GM19238 (cell line): ENCODE measurements around the gene SIRT4.
A peak's percentile ranks its signal among the peaks of the same experiment; 100 is the strongest.

Experiments
- DNase-seq: peaks from one replicate; pipeline ENCODE4 v3.0.0; 2011; ENCODE audit warnings: low spot score; ENCODE audit not compliant: insufficient read length

The SIRT4 gene

DNA sequence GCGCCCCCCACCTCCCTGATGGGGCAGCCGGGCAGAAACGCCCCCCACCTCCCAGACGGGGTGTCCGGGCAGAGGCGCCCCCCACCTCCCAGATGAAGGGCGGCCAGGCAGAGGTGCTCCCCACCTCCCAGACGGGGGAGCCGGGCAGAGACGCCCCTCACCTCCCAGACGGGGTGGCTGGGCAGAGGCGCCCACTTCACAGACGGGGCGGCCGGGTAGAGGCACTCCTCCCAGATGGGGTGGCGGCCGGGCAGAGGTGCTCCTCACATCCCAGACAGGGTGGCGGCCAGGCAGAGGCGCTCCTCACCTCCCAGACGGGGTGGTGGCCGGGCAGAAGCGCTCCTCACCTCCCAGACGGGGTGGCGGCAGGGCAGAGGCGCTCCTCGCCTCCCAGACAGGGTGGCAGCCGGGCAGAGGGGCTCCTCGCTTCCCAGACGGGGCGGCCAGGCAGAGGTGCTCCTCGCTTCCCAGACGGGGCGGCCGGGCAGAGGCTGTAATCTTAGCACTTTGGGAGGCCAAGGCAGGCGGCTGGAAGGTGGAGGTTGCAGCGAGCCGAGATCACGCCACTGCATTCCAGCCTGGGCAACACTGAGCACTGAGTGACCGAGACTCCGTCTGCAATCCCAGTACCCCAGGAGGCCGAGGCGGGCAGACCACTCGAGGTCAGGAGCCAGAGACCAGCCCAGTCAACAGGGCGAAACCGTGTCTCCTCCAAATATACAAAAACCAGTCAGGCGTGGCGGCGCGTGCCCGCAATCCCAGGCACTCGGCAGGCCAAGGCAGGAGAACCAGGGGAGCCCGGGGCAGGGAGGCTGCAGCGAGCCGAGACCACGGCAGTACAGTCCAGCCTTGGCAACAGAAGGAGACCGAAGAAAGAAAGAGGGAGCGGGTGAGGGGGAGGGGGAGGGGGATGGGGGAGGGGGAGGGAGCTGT, 23.7 kb upstream of the SIRT4 start:
- no peak for DNase-seq

DNA sequence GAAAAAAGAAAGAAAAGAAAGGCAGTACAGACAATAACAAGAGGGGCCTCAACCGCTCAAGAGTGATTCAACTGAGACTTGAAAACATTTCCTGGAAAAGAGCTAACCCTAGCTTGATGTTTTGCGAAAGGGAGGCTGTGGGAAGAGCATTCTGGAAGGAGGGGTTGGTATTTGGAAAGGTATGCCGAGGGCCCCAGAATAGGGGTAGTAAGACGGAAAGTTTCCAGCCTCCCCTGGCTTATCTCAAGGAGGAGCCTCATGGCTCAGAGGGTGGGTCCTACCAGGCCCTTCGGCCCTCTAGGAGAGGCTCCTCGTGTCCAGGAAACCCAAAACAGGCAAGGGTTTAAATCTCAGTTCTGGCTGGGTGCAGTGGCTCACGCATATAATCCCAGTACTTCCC, 18.8 kb upstream of the SIRT4 start:
- no peak for DNase-seq

DNA sequence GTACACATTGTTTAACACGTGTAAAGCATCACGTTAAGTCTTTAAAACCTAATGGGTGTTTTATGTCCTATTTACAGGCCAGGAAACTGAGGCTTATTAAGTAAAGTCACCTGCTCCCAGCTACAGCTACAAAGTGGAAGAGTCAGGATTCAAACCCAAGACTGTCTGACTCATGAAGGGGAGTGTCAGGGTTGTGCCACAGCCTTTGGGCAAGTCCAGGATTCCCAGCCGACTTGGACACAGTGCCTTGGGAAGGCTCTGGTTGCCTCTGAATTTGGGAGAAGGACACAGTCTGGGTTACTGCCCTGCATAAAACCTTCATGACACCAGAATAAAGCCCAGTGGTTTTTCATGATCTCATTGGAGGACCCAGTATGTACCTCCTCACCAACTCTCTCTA, 17.7 kb upstream of the SIRT4 start:
- DNase-seq, result no peak

DNA sequence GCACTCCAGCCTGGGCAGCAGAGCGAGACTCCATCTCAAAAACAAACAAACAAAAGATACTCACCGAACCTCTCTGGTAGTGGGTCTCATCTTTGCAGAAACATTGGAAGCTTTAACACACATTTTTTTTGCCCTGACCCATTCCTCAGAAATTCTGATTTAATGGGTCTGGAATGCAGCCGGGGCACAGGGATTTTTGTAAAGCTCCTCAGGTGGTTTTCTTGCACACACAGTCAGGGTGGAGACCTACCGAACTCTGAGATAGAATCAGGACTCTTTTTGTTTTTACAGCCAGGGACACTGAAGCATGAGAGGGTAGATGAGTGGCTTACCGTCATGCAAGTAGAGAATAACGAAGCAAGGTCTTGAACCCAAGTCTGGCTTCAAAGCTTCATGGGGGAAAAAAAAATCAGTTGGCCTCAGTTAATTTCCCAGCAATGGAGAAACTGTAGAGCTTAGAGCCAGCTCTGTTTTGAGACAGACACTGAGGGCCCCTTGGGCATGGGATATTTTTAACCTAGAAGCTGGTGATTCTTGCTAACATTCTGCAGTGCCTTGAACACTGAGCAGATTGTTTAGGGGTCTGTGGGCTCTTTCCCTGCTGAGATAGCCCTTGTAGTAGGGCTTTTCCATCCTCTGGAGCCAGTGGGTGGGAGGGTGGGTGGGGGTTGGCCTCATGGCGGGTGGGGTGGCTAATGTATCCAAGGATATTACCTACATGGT, 15.2 kb upstream of the SIRT4 start:
- DNase-seq, result no peak

DNA sequence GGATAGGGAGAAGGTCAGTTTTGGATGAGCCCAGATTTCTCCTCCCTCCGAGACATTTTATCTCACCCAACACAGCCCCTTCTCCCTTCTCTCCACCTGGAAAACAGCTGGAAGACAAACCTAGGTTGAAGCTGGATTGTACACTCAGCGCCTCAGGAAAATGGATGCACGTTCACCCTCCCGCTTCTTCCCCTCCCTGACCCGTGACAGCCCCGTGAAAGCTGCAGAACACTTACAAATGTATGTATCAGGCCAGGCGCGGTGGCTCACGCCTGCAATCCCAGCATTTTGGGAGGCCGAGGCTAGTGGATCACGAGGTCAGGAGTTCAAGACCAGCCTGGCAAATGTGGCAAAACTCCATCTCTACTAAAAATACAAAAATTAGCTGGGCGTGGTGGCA, 14.6 kb upstream of the SIRT4 start:
- no peak for DNase-seq

DNA sequence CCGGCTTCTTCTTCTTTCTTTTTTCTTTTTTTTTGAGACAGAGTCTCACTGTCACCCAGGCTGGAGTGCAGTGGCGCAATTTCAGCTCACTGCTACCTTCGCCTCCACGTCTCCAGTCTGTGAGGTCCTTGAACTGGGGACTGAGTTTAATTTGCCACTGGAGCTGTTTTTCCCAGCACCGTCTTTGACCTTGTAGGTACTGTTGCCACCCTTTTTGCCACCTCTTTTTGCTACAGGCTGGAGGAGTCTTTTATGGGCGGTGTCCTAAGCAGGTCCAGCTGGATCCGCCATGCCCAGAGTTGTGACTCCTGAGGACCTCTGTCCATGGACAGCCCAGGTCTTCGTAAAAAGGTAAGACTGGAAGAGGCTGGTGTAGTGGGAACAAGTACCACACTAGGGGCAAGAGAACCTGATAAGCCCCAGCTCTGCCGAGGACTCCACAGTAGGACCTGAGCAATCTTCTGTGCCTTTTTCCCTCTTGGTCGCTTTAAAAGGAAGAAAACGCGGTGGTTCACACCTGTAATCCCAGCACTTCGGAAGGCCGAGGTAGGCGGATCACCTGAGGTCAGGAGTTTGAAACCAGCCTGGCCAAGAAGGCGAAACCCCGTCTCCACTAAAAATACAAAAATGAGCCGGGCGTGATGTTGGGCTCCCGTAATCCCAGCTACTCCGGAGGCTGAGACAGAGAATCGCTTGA, 11.4 kb upstream of the SIRT4 start:
- DNase-seq, result no peak

DNA sequence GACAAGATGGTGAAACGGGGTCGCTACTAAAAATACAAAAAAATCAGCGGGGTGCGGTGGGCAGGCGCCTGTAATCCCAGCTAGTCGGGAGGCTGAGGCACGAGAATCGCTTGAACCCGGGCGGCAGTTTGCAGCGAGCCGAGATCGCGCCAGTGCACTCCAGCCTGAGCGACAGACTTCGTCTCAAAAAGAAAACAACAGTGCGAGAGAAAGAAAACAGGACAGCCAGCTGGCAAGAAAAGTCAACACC, 9.8 kb upstream of the SIRT4 start:
- no peak for DNase-seq

DNA sequence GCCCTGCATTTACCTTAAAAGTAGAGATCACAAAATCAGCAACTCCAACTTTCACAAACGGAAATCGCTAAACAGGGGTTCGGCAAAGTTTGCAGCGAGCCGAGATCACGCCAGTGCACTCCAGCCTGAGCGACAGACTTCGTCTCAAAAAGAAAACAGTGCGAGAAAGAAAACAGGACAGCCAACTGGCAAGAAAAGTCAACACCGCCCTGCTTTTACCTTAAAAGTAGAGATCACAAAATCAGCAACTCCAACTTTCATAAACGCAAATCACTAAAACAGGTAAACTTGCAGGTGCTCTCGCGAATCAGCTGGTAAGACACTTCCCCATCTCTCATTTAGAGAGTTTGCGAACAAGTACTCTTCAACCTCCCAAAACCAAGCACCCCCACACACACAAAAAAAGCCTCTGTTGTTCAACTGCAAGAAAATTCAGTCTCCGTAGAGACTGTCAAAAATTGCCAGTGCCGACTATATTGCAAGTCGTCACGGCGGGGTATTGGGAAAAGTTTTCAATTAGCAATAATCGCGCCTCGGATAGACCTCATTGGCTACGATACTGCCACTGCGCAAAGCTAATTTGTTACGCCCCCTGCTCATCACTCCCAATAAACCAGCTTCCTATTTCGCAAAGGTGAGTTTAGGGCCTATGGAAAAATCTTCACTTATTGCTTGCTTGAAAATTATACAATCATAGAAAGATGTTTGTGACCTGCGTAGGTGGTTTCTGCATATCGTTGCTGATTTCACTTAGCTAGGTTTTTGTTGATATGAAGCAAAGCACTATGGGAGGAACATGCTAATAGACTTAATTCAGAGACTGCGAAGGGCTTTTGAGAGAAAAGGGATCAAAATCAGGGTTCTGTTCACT, 9.2 kb upstream of the SIRT4 start, which contains the start of gene RNU4-1:
Gene RNU4-1, minus strand, starts transcription at position 577 of the 871 bp plus-strand sequence.
- DNase-seq, result peak; percentile 21

DNA sequence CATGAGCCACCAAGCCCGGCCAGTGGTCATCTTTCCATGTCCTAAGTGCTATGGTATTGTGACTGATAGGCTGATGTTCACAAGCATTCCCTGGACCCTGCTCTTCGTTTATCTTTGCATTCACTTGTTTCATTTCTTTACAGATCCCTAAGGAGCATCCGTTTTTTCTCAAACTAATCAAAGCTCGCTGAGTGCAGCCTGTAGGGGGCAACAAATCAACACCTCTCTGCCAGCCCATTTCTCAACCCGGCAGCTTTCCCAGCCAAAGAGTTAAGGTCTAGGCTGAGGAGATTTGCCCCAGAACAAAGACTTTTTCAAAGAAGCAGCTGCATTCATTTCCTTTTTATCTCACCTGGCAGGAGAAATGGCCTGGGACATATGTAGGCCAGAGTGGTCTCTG, 12.1 kb downstream of the SIRT4 start:
- DNase-seq, result no peak

DNA sequence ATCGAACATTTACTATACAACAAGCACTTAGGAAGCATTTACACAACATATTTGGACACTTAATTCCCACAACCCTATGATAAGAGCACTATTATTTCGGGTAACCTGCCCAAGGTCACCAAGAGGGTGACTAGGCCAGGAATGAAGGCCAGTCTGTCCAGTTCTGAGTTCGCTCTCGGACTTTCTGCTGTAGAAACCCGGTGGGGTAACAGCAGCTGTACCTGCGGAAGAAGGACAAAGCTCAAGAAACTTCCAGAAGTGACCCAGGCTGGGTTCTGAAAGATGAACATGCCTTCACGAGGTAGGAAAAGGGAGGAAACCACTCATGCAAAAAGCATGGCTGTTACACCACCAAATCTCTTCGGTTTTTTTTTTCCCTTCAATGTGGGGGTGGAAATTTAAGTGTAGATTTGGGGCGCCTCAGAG, 14.7 kb downstream of the SIRT4 start:
- no peak for DNase-seq

DNA sequence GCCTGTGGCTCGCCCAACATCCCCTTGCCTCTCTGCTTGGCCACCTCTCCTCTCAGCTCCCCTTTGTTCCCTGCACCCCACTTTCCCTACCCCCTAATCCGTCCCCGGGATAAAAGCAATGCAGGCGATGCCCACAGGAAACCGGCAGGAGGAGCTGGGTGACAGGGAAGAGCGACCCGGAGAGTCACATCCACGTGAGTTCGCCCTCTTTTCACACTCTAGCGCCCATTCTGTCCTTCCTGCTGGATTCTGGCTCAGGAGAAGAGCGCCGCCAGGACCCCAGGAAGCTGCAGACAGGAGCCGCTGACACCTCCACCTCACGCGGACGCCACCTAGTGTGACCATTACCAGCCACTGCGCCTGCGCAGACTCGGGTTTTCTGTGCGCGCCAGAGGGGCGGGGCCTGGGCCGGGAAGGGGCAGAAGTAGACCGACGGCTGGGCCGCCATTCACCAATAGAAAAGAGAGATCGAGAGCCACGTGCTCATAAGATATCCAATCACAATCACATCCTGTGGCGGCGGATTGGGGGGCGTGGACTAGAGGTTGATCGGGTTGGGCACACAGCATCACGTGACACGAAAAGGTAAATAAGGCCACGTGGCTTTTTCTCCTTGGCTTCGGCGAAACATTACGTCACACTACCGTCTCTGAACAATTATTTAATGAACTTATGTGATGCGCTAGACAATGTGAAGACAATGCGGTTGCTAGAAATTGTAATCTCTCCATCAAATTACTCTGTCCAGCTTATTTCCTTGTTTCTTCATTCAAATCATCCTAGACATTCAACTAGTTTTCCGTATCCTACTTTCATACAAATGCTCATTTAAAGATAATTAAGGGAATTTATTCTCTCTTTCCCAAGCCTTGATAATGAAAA, 15.3 kb downstream of the SIRT4 start:
- DNase-seq, result peak; percentile 95

DNA sequence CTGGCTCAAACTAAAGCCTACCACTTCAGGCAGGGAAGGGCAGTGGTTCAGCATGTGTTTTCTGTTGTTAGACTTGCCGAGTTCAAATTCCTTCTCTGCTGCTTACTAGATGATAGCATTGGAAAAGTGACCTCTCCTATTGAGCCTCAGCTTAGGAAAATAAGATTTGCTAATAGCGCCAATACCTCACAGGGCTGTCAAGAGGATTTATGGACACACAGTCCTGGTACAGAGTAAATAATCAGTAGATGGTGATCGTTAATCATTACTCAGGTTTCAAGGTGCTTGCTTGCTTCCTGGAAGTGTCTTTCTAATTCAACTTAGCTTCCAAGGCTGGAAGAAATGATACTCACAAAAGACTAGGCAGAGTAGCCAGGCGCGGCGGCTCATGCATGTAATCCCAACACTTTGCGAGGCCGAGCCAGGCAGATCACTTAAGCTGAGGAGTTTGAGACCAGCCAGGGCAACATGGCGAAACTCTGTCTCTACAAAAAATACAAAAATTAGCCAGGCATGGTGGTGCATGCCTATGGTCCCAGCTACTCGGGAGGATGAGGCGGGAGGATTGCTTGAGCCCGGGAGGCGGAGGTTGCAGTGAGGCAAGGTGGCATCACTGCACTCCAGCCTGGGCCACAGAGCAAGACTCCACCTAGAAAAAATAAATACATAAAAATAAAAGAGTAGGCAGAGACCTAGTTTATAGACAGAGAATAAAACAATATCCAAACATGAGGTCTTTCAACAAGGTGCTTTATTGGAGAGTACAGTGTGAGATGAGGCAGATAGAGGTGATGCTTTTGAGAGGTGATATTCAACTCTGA, 19.5 kb downstream of the SIRT4 start:
- no peak for DNase-seq

DNA sequence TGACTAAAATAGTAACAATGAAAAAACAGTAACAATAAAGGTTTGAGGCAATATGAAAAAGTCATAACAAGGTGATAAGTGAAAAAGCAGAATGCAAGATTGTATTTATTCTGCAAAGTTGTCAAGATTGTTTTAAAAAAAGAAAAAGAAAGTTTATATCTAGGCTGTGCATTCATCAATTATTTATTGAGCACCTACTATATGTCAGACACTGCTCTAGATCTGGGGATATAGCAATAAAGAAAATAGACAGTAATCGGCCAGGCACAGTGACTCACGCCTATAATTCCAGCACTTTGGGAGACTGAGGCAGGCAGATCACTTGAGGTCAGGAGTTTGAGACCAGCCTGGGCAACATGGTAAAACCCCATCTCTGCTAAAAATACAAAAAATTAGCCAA, 21.7 kb downstream of the SIRT4 start:
- DNase-seq, result no peak

DNA sequence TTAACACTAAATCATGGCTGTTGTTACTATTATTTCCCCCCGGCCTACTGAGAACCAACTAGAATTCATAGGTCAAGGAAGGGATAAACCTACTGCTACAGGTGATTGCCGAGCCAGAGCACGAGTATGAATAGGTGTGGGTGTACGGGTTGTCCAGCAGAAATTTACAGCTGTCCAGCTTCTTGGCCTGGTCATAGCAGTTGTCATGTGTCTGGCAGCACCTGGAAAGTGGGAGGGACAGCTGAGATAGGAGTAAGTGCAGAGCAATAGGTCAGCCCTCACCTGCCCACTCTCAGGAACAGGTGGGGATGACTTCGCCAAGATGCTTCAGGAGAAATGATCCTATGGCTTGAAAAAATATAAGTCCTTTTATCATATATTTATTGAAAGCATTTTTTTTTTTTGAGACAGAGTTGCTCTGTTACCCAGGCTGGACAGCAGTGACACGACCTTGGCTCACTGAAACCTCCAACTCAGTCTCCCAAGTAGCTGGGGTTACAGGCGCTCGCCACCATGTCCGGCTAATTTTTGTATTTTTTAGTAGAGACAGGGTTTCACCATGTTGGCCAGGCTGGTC, 22.8 kb downstream of the SIRT4 start:
- no peak for DNase-seq

DNA sequence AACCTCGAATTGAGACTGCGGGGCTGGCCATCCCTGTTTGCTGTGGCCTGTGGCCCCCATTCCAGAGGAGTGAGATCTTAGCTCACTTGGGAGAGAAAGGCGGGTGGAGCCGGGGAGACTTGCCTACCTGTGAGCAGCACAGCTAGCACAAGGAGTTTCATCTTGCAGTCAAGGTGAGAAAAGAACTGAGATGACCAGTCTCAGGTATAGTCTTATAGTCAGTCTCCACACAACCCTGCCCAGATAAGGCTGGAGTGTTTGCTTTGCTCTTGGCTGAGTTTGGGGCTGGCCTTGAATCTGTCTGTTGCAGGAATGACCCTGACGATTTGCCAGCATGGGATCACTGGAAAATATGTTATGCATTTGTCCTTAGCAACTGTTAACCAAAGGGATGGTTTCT, 25.5 kb downstream of the SIRT4 start, which contains the start of gene PLA2G1B:
Gene PLA2G1B, minus strand, starts transcription at position 187 of the 400 bp plus-strand sequence. Its CDS starts 26 bp downstream, at position 161.
- no peak for DNase-seq

DNA sequence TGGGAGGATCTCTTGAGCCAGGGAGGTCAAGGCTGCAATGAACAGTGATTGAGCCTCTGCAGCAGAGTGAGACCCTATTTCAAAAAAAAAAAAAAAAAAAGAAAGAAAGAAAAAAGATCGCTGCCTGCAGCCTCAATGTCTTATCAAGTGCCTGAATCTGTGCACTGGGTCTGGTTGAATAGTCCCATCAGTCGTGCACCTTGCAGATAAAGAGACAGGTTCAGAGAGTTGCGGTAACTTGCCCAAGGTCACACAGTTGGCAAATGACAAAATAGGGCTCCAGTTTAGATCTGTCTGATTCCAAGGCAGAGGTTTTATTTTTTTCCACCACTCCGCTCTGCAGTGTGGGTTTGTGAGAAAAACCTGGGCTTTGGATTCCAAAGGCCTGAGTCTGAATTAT, 26.1 kb downstream of the SIRT4 start:
- no peak for DNase-seq

DNA sequence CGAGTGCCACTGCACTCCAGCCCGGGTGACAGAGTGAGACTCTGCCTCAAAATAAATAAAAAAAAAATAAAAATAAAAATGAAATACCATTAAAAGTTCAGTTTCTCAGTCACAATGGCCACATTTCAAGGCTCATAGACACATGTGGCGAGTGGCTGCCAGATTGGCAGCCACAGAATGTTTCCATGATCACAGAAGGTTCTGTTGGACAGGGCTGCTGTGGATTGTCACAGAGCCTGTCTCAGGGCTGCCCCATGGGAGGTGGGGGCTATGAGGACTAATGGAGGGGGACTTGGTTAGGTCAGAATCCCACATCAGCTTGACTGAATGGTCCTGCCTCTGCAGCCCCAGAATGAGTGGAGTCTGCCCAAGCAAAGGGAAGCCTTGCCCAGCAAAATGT, 29.3 kb downstream of the SIRT4 start:
- DNase-seq, result no peak

DNA sequence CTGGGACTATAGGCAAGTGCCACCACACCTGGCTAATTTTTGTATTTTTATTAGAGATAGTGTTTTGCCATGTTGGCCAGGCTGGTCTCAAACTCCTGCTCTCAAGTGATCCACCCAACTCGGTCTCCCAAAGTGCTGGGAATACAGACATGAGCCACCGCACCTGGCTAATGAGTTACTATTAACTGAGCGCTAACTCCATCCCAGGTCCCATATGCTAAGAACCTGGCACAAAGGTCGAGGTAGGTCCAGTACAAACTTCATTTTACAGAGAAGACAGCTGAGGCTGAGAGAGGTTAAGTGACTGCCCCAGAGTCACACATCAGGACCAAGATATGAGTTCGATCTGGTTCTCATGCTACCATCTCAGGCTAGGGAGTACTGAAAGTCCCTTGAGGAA, 29.9 kb downstream of the SIRT4 start:
- no peak for DNase-seq

DNA sequence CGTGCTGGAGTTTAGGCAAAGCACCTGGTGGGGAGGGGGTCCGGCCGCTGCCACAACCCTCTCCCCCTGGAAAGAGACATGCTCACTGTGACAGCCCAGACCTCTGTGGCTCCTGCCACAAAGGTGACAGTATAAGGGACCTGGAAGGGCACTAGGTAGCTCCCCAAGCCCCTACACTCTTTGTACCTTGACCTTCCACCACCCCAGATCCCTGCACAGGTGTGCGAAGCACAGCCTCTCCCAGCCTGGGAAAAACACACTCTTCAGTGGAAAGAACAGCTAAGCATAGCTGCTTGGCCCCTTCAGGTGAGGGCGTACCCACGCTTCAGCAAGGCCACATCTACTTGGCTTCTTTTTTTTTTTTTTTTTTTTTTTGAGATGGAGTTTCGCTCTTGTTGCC, 30.4 kb downstream of the SIRT4 start:
- no peak for DNase-seq
